Nephron (organoid): Measurements from ENCODE around the gene DHX57.

ENCODE experiments used
- H3K27ac Mint-ChIP-seq, 3 experiments: 2 replicates each; pipeline ENCODE4 v1.8.0; 2020; ENCODE audit warnings: mixed read lengths in 3 of 3, mild to moderate bottlenecking in 2 of 3, moderate library complexity in 1 of 3
- H3K27me3 Mint-ChIP-seq: 2 replicates; pipeline ENCODE4 v1.8.0; 2021; ENCODE audit warnings: low read depth, mild to moderate bottlenecking, moderate library complexity, mixed read lengths
- H3K36me3 Mint-ChIP-seq: 2 replicates; pipeline ENCODE4 v1.8.0; 2020; ENCODE audit warnings: low read depth, mixed read lengths
- H3K4me1 Mint-ChIP-seq: 2 replicates; pipeline ENCODE4 v1.8.0; 2020; ENCODE audit warnings: mixed read lengths
- H3K4me3 Mint-ChIP-seq, 3 experiments: 2 replicates each; pipeline ENCODE4 v1.8.0; 2020; ENCODE audit warnings: mild to moderate bottlenecking in 3 of 3, mixed read lengths in 3 of 3, moderate library complexity in 2 of 3
- H3K9me3 Mint-ChIP-seq: 2 replicates; pipeline ENCODE4 v1.8.0; 2020; ENCODE audit warnings: mixed read lengths
- CTCF ChIP-seq, 3 experiments: fragments of 200-600 bp; sonication (generic); IDR thresholded peaks; one replicate each; pipeline ENCODE4 v1.5.0; 2021; ENCODE audit warnings: antibody characterized with exemption in 3 of 3; ENCODE audit not compliant: unreplicated experiment in 3 of 3

DHX57 gene

GRCh38 chr2:38862476-38862875 lies 13.3 kb downstream of the DHX57 start:
- peak overlapping the region in 2 of 3 experiments; percentile 60 to 78 for H3K27ac Mint-ChIP-seq
- H3K4me1 Mint-ChIP-seq: no peaks in the 10 kb centered on the region
- TF ChIP-seq CTCF (IDR thresholded peaks at IDR 0.05; ENCODE audit: unreplicated experiment in 3 of 3): no peak
- no peaks in the 10 kb centered on the region for H3K27me3 Mint-ChIP-seq
- H3K4me3 Mint-ChIP-seq: no peak overlapping the region
- H3K36me3 Mint-ChIP-seq: peaks cover 63% of the 10 kb centered on the region
- peaks cover 2% of the 10 kb centered on the region for H3K9me3 Mint-ChIP-seq

GRCh38 chr2:38856165-38856564 lies 19.6 kb downstream of the DHX57 start:
- TF ChIP-seq CTCF (IDR thresholded peaks at IDR 0.05; ENCODE audit: unreplicated experiment in 3 of 3): no peak
- Mint-ChIP-seq H3K9me3 (peaks cover 2% of the 10 kb centered on the region), H3K27ac (no peak overlapping the region), H3K36me3 (peaks cover 70% of the 10 kb centered on the region), H3K4me1 (no peaks in the 10 kb centered on the region), H3K4me3 (no peak overlapping the region), H3K27me3 (no peaks in the 10 kb centered on the region)

- Mint-ChIP-seq H3K36me3 (peaks cover 73% of the 10 kb centered on the region), H3K27ac (no peak overlapping the region), H3K27me3 (no peaks in the 10 kb centered on the region), H3K9me3 (no peaks in the 10 kb centered on the region), H3K4me1 (no peaks in the 10 kb centered on the region), H3K4me3 (no peak overlapping the region)
- no peak for TF ChIP-seq CTCF (IDR thresholded peaks at IDR 0.05; ENCODE audit: unreplicated experiment in 3 of 3)
Measured at GRCh38 chr2:38850045-38850444, 25.7 kb downstream of the DHX57 start.

- peaks cover 40% of the 10 kb centered on the region for H3K36me3 Mint-ChIP-seq
- TF ChIP-seq CTCF (IDR thresholded peaks at IDR 0.05; ENCODE audit: unreplicated experiment in 3 of 3): no peak
- H3K9me3 Mint-ChIP-seq: no peaks in the 10 kb centered on the region
- H3K4me3 Mint-ChIP-seq: no peak overlapping the region
- H3K27ac Mint-ChIP-seq: no peak overlapping the region
- no peaks in the 10 kb centered on the region for H3K4me1 Mint-ChIP-seq
- no peaks in the 10 kb centered on the region for H3K27me3 Mint-ChIP-seq
Measured at GRCh38 chr2:38836791-38837190, 38.9 kb downstream of the DHX57 start.

- Mint-ChIP-seq H3K9me3 (no peaks in the 10 kb centered on the region), H3K27me3 (no peaks in the 10 kb centered on the region), H3K4me1 (no peaks in the 10 kb centered on the region), H3K36me3 (peaks cover 37% of the 10 kb centered on the region), H3K4me3 (no peak overlapping the region), H3K27ac (no peak overlapping the region)
- no peak for TF ChIP-seq CTCF (IDR thresholded peaks at IDR 0.05; ENCODE audit: unreplicated experiment in 3 of 3)
Measured at GRCh38 chr2:38835990-38836389, 39.7 kb downstream of the DHX57 start.

- no peak overlapping the region for H3K27ac Mint-ChIP-seq
- H3K27me3 Mint-ChIP-seq: no peaks in the 10 kb centered on the region
- peak in 1 of 3 experiments; percentile 32 for TF ChIP-seq CTCF (IDR thresholded peaks at IDR 0.05; ENCODE audit: unreplicated experiment in 3 of 3)
- no peaks in the 10 kb centered on the region for H3K9me3 Mint-ChIP-seq
- no peak overlapping the region for H3K4me3 Mint-ChIP-seq
- no peaks in the 10 kb centered on the region for H3K4me1 Mint-ChIP-seq
- H3K36me3 Mint-ChIP-seq: peaks cover 33% of the 10 kb centered on the region
Measured at GRCh38 chr2:38835015-38835601, 40.6 kb downstream of the DHX57 start.
